ENCODE data around the gene TNFRSF18. TPM values are rescaled to one million over a fixed set of nuclear protein-coding genes. Genes with fewer than 3 reads are reported as not detected.

The TNFRSF18 gene
- total and polyA plus RNA-seq, 2 donors (not counting 3 experiments of a cell fraction or from before 2014, with no cell fraction given): not detected

- H3K9me3 ChIP-seq (replicated peaks; ENCODE audit: control insufficient read depth, insufficient read depth, low read length): no peaks in the 10 kb centered on the region
- no peaks in the 10 kb centered on the region for H3K79me2 ChIP-seq (ENCODE audit: control insufficient read depth, insufficient read depth, low read length)
- TF ChIP-seq EZH2 (IDR thresholded peaks at IDR 0.05; ENCODE audit: borderline replicate concordance, low read depth, low read length, severe bottlenecking) (no peak), POLR2A (IDR thresholded peaks at IDR 0.05; ENCODE audit: low read depth, low read length) (no peak), JUN (IDR thresholded peaks at IDR 0.05; ENCODE audit: borderline replicate concordance, insufficient read depth, insufficient read length, low read depth) (no peak)
- no peak overlapping the region for H3K4me3 ChIP-seq (replicated peaks in 1 of 3; ENCODE audit: insufficient read depth in 1 of 3, low read depth in 1 of 3, low read length in 3 of 3)
- no peaks in the 10 kb centered on the region for H3K4me1 ChIP-seq (ENCODE audit: control insufficient read depth, extremely low read depth, insufficient read depth, low read length)
- no TSS peak for BruUV-seq (replicated peaks)
- no peak overlapping the region for H3K4me2 ChIP-seq (ENCODE audit: insufficient read depth, low read length)
- FAIRE-seq (no peak), DNase-seq (ENCODE audit: low read depth, low spot score) (no peak)
- H3K9ac ChIP-seq (replicated peaks; ENCODE audit: extremely low read depth, insufficient read depth, low read length): no peak overlapping the region
- dilution Hi-C loops (cut with MboI; ENCODE audit: extremely low pct_ligation_motif_present, low sequenced_read_pairs) (no loop called here), intact Hi-C loops (cut with micrococcal nuclease) (no loop called here)
- no peaks in the 10 kb centered on the region for H3K9me1 ChIP-seq (replicated peaks; ENCODE audit: control insufficient read depth, extremely low read depth, insufficient read depth, low read length)
- no peak overlapping the region for H2AFZ ChIP-seq (ENCODE audit: low read depth, low read length)
- no peaks in the 10 kb centered on the region for H3K36me3 ChIP-seq (ENCODE audit: control insufficient read depth in 2 of 2, extremely low read depth in 1 of 2, insufficient read depth in 2 of 2, low read length in 2 of 2)
- CTCF ChIA-PET: interaction anchor here (0.5 kb wide), 1 partner anchor 130 kb away, joined by 3 read pairs; no protein-coding TSS in a partner anchor
- peaks cover 0 to 7% of the 10 kb centered on the region in 2 experiments for H3K27me3 ChIP-seq (ENCODE audit: control insufficient read depth in 2 of 2, insufficient read depth in 2 of 2, low read length in 2 of 2)
- POLR2A ChIA-PET: no interaction called here
- H4K20me1 ChIP-seq (replicated peaks; ENCODE audit: control insufficient read depth, extremely low read depth, insufficient read depth, low read length): no peaks in the 10 kb centered on the region
- no peak overlapping the region for H3K27ac ChIP-seq (ENCODE audit: insufficient read depth, low read depth, low read length)
Measured at GRCh38 chr1:1191734-1192133, 14.7 kb downstream of the TNFRSF18 start.

- intact Hi-C loops (cut with micrococcal nuclease) (no loop called here), dilution Hi-C loops (cut with MboI; ENCODE audit: extremely low pct_ligation_motif_present, low sequenced_read_pairs) (no loop called here)
- Histone ChIP-seq H4K20me1 (replicated peaks; ENCODE audit: control insufficient read depth, extremely low read depth, insufficient read depth, low read length) (no peaks in the 10 kb centered on the region), H3K27me3 (ENCODE audit: control insufficient read depth in 2 of 2, insufficient read depth in 2 of 2, low read length in 2 of 2) (peaks cover 0 to 7% of the 10 kb centered on the region in 2 experiments), H2AFZ (ENCODE audit: low read depth, low read length) (no peak overlapping the region), H3K4me1 (ENCODE audit: control insufficient read depth, extremely low read depth, insufficient read depth, low read length) (no peaks in the 10 kb centered on the region), H3K36me3 (ENCODE audit: control insufficient read depth in 2 of 2, extremely low read depth in 1 of 2, insufficient read depth in 2 of 2, low read length in 2 of 2) (no peaks in the 10 kb centered on the region), H3K9me1 (replicated peaks; ENCODE audit: control insufficient read depth, extremely low read depth, insufficient read depth, low read length) (no peaks in the 10 kb centered on the region), H3K79me2 (ENCODE audit: control insufficient read depth, insufficient read depth, low read length) (no peaks in the 10 kb centered on the region), H3K9ac (replicated peaks; ENCODE audit: extremely low read depth, insufficient read depth, low read length) (no peak overlapping the region), H3K27ac (ENCODE audit: insufficient read depth, low read depth, low read length) (no peak overlapping the region), H3K4me3 (replicated peaks in 1 of 3; ENCODE audit: insufficient read depth in 1 of 3, low read depth in 1 of 3, low read length in 3 of 3) (no peak overlapping the region), H3K9me3 (replicated peaks; ENCODE audit: control insufficient read depth, insufficient read depth, low read length) (no peaks in the 10 kb centered on the region), H3K4me2 (ENCODE audit: insufficient read depth, low read length) (no peak overlapping the region)
- CTCF ChIA-PET: no interaction called here
- no TSS peak for BruUV-seq (replicated peaks)
- POLR2A ChIA-PET: no interaction called here
- FAIRE-seq: no peak
- no peak for TF ChIP-seq MYC (IDR thresholded peaks at IDR 0.05; ENCODE audit: low read depth, low read length)
- no peak for TF ChIP-seq MAX (IDR thresholded peaks at IDR 0.05; ENCODE audit: insufficient read depth, insufficient read length)
- TF ChIP-seq GATA2 (IDR thresholded peaks at IDR 0.05; ENCODE audit: insufficient read depth, insufficient read length, low read depth, low read length): no peak
- no peak for TF ChIP-seq JUN (IDR thresholded peaks at IDR 0.05; ENCODE audit: borderline replicate concordance, insufficient read depth, insufficient read length, low read depth)
- TF ChIP-seq EZH2 (IDR thresholded peaks at IDR 0.05; ENCODE audit: borderline replicate concordance, low read depth, low read length, severe bottlenecking): no peak
- TF ChIP-seq POLR2AphosphoS5 (IDR thresholded peaks at IDR 0.05; ENCODE audit: insufficient read depth, low read depth, low read length): no peak
- TF ChIP-seq CTCF (IDR thresholded peaks at IDR 0.05; ENCODE audit: extremely low read depth in 1 of 2, insufficient read depth in 1 of 2, low read depth in 1 of 2, low read length in 2 of 2): no peak
- TF ChIP-seq FOS (IDR thresholded peaks at IDR 0.05; ENCODE audit: borderline replicate concordance, insufficient read depth, low read length): no peak
- no peak for TF ChIP-seq POLR2A (IDR thresholded peaks at IDR 0.05; ENCODE audit: low read depth, low read length)
- DNase-seq (ENCODE audit: low read depth, low spot score): no peak
Measured at GRCh38 chr1:1189111-1189510, 17.3 kb downstream of the TNFRSF18 start.

Measured in endothelial cell of umbilical vein (primary cell).